HG03135 (cell line): ENCODE data around the gene FBXL16.
A peak's percentile ranks its signal among the peaks of the same experiment; 100 is the strongest.

ENCODE experiments used
- ATAC-seq: cut with Tn5 transposase; IDR thresholded peaks from one replicate; pipeline ENCODE4 v1.9.1; 2021; ENCODE audit warnings: mild to moderate bottlenecking, moderate library complexity; ENCODE audit not compliant: unreplicated experiment

The FBXL16 gene

GRCh38 chr16:678209-678857 lies 27.3 kb downstream of the FBXL16 start:
- no peak for ATAC-seq

- ATAC-seq, result no peak
Measured at GRCh38 chr16:677316-678190, 28.0 kb downstream of the FBXL16 start.

DNA sequence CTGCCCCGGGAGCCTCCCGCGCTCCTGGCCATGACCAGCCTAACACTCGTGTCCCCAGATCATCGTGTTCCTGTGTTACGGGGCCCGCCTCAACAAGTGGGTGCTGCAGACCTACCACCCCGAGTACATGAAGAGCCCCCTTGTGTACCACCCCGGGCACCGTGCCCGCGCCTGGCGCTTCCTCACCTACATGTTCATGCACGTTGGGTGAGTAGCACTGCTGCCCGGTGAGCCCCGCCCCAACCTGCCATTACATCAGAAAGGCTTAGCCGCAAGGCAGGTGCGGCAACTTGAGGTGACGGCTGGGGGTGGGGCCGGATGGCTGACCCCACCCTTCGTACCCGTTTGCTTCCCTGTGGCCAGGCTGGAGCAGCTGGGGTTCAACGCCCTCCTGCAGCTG lies 28.7 kb downstream of the FBXL16 start:
- no peak for ATAC-seq

- ATAC-seq, result no peak
Measured at GRCh38 chr16:676565-676902, 29.1 kb downstream of the FBXL16 start.

GRCh38 chr16:675884-676564 lies 29.6 kb downstream of the FBXL16 start:
- no peak for ATAC-seq

DNA sequence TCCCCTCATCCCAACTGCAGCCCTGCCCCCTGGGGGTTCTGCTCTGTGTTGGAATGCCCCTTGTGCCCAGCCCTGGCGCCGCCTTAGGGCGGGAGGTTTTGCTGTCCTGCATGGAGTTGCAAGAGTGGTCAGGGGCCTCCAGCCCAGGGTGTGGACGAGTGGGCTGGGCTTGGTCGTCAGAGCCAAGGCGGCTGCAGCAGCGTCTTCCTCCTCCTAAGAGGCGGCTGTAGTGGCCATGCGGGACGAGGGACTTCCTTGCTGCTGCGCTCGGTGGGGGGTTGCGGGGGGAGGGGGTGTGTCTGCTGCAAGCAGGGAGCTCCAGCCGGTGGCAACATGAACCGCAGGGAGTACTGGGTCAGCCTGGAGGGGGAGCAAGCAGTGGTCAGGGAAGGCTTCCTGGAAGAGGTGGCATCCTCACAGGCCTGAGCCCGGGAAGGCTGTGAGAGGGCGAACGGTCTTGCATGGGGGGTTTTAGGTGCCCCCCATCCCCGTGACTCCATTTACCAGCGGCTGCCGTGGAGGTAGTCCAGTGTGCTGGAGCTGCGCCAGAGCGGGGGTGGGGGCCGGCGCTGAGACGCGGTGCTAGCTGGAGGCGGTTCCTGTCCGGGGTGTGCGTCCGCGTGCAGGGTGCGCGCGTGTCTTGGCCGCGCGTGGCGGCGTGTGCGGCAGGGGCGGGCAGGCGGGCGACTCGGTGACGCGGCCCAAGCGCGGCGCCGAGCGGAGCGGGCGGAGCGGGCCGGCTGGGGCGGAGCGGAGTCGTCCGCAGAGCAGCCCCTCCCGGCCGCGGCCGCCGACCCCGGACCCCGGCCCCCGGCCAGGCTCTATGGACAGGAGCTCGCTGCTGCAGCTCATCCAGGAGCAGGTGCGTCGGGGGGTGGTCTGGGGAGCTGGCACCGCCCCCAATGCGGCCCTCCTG lies 30.4 kb downstream of the FBXL16 start, which contains the start of gene RHBDL1:
Gene RHBDL1 (plus strand): TSS at position 704 of the 916 bp plus-strand sequence. CDS start 120 bp downstream, at position 824.
- no peak for ATAC-seq

DNA sequence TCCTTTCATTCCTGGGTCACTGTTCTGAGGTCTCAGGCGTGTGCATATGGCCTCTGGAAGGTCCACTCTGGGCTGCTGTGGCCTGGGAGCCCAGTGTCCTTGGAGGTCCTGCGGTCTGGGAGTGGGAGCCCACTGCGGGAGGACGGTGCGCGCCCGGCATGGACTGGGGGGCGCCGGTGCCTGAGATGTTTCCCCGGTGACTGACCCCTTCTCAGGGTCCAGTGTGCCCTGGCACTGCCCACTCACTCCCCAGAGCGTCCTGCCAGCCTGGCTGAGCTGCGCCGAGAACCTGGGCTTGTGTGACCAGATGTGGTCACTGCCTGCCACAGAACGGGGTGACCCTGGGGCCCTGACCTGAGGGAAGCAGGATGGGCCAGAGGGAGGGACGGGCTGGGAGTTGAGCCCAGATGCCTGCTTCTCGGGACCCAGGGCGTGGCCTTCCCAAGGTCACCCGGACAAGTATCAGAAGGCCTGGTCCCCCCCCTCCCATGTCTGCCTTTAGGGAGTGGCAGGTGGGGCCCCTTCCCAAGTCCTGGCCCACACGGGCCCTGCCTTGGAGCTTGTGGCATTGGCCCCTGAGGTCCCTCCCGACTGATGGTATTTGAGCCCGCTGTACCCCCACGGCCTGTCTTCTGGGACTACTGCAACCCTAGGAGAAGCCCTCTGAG lies 31.3 kb downstream of the FBXL16 start:
- ATAC-seq, result no peak

DNA sequence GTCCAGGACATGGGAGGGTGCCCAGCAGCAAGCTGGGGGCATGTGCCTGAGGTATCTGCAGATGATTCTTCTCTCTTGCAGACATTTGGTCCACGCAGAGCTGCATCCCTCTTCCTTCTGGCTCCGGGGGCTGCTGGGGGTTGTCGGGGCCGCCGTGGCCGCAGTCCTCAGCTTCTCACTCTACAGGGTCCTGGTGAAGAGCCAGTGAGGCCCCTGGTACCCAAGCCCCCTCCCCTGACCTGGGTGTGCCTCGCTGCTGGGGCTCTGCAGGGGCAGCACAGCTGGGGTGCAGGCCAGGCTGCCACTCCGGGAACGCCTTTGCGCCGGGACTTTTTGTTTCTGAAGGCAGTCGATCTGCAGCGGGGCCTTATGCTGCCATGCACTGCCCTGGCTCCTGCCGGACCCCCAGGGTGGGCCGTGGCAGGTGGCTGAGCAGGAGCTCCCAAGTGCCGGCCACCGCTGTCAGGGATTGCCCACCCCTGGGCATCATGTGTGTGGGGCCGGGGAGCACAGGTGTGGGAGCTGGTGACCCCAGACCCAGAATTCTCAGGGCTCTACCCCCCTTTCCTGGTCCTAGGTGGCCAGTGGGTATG lies 32.1 kb downstream of the FBXL16 start:
- ATAC-seq, result no peak

- ATAC-seq, result no peak
Measured at GRCh38 chr16:672851-673250, 32.8 kb downstream of the FBXL16 start.

DNA sequence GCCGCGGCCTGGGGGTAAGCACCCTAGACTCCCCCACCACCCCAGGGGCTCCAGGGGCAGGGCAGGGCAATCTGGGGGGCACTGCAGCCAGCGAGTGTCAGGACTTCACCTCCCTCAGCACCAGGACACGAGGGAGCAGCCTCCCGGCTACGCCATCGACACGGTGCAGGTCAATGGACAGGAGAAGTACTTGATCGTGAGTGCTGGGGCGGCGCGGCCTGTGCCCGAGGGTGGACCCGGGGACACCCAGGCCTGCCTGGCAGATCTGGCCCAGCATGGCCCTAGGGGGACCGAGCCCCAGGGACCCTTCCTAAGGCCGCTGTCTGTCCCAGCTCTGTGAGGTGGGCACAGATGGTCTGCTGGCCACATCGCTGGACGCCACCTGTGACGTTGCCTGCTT lies 33.2 kb downstream of the FBXL16 start:
- no peak for ATAC-seq

DNA sequence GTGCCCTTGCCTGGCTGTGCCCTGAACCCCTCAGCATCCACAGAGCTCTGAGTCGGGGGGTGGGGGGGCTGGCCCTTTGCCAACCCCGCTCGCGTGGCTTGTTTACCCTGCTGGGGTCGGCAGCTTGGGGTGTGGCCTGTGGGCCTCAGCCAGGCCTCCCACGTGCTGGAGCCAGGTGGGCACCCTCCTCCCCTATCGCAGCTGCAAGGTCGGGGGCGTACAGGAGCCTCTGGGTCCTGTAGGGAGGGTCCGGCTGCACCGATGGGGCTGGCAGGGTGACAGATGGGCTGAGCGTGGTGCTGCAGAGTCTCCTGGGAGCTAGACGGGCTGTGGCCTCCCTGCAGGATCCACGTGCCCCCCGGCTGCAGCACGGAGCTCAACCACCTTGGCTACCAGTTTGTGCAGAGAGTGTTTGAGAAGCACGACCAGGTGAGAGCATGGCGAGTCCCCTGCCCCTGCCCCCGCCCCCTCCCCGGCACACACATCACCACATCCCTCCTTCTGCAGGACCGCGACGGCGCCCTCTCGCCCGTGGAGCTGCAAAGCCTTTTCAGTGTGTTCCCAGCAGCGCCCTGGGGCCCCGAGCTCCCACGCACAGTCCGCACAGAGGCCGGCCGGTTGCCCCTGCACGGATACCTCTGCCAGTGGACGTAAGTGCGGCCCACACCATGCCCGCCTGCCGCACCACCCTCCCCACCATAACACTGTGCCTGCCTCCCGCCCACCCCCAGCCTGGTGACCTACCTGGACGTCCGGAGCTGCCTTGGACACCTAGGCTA lies 34.1 kb downstream of the FBXL16 start:
- no peak for ATAC-seq

GRCh38 chr16:670485-671352 lies 34.9 kb downstream of the FBXL16 start:
- no peak for ATAC-seq

GRCh38 chr16:669666-670065 lies 35.9 kb downstream of the FBXL16 start:
- no peak for ATAC-seq

- ATAC-seq, result no peak
Measured at GRCh38 chr16:668519-669171, 37.0 kb downstream of the FBXL16 start.

- peak; percentile 75 for ATAC-seq
Measured at GRCh38 chr16:667780-668518, 37.7 kb downstream of the FBXL16 start, which contains the start of gene RHOT2. RHOT2 (plus strand) TSS chr16:668132; CDS start chr16:668200, 68 bp downstream.

DNA sequence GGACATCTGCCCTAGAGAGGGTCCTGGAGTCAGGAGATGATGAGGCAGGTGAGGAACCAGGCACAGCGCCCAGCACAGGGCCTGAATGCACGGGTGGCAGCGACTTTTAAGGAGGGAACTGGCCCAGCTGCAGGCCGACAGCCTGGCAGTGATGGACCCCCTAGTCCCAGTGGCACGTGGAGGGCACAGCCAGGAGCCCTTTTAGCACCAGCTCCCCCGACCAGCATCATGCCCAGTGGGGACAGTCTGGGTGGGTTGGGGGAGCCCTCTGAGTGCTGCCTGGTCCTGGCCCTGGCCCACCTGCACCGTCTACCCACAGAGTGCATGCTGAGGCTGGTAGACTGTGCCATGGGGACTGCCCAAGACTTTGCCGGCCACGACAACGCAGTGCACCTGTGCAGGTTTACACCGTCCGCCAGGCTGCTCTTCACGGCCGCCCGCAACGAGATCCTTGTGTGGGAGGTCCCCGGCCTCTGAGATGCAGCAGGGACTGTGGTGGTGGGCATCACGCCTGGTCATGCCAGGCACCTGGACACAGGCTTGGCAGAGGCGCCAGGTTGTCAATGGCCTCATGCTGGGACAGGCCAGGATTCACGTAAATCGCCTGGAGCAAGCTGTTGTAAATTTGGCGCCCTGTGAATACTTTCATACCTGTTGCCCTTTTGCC lies 38.4 kb downstream of the FBXL16 start:
- ATAC-seq, result no peak
